KMS-11 (cell line): ENCODE measurements around the gene NDUFAB1.
A peak's percentile ranks its signal among the peaks of the same experiment; 100 is the strongest.

Experiments
- H2AFZ ChIP-seq: fragments of 200-600 bp; sonication (generic); 2 replicates; pipeline ENCODE4 v1.6.1; 2016; ENCODE audit warnings: antibody characterized with exemption, mixed run types, low read depth
- H3K27ac ChIP-seq: fragments of 200-600 bp; sonication (generic); 2 replicates; pipeline ENCODE4 v1.6.1; 2016; ENCODE audit warnings: mild to moderate bottlenecking, mixed run types
- H3K27me3 ChIP-seq: fragments of 200-600 bp; sonication (generic); 2 replicates; pipeline ENCODE4 v1.6.1; 2017; ENCODE audit warnings: mild to moderate bottlenecking, low read depth, mixed run types, moderate library complexity; ENCODE audit not compliant: insufficient read depth
- H3K36me3 ChIP-seq: fragments of 200-600 bp; sonication (generic); 2 replicates; pipeline ENCODE4 v1.6.1; 2017; ENCODE audit warnings: mild to moderate bottlenecking, mixed run types; ENCODE audit not compliant: insufficient read depth
- H3K4me1 ChIP-seq: fragments of 200-600 bp; sonication (generic); 2 replicates; pipeline ENCODE4 v1.6.1; 2016; ENCODE audit warnings: mild to moderate bottlenecking, low read depth, mixed run types; ENCODE audit not compliant: poor library complexity, severe bottlenecking
- H3K4me2 ChIP-seq: fragments of 200-600 bp; sonication (generic); 2 replicates; pipeline ENCODE4 v1.7.0; 2016; ENCODE audit warnings: mild to moderate bottlenecking, mixed run types
- H3K4me3 ChIP-seq: fragments of 200-600 bp; sonication (generic); IDR thresholded peaks from 2 replicates; pipeline ENCODE4 v1.6.1; 2017; ENCODE audit warnings: low read depth, low read length, mixed read lengths; ENCODE audit not compliant: insufficient read depth
- H3K79me2 ChIP-seq: fragments of 200-600 bp; sonication (generic); 2 replicates; pipeline ENCODE4 v1.6.1; 2016; ENCODE audit warnings: low read depth, mixed run types; ENCODE audit not compliant: insufficient read depth
- H3K9ac ChIP-seq: fragments of 200-600 bp; sonication (generic); 2 replicates; pipeline ENCODE4 v1.6.1; 2016; ENCODE audit warnings: mild to moderate bottlenecking, mixed run types
- H4K20me1 ChIP-seq: fragments of 200-600 bp; sonication (generic); 2 replicates; pipeline ENCODE4 v1.6.1; 2016; ENCODE audit warnings: mild to moderate bottlenecking, mixed run types; ENCODE audit not compliant: insufficient read depth
- CTCF ChIP-seq: fragments of 200-600 bp; sonication (generic); conservative IDR thresholded peaks from 2 replicates; pipeline ENCODE4 v1.6.1; 2017; ENCODE audit warnings: low read depth, mild to moderate bottlenecking, antibody characterized with exemption, low read length, moderate library complexity, mixed read lengths

The NDUFAB1 gene

GRCh38 chr16:23563186-23563585 lies 32.9 kb downstream of the NDUFAB1 start:
- no peak overlapping the region for H3K4me3 ChIP-seq
- H3K4me1 ChIP-seq, result peaks cover 30% of the 10 kb centered on the region
- H3K4me2 ChIP-seq, result no peak overlapping the region
- H4K20me1 ChIP-seq, result peaks cover 4% of the 10 kb centered on the region; the same call in 1 of the 2 replicates
- no peak overlapping the region for H2AFZ ChIP-seq
- no peak for TF ChIP-seq CTCF
- H3K36me3 ChIP-seq, result peaks cover 30% of the 10 kb centered on the region; the same call in 1 of the 2 replicates
- H3K27me3 ChIP-seq, result no peaks in the 10 kb centered on the region
- H3K79me2 ChIP-seq, result peaks cover 34% of the 10 kb centered on the region
- H3K27ac ChIP-seq, result no peak overlapping the region
- no peak overlapping the region for H3K9ac ChIP-seq

- no peak overlapping the region for H3K4me3 ChIP-seq
- peaks cover 30% of the 10 kb centered on the region for H3K4me1 ChIP-seq
- H2AFZ ChIP-seq, result no peak overlapping the region
- H3K4me2 ChIP-seq, result no peak overlapping the region
- H3K9ac ChIP-seq, result no peak overlapping the region
- H3K27me3 ChIP-seq, result no peaks in the 10 kb centered on the region
- no peak for TF ChIP-seq CTCF
- no peak overlapping the region for H3K27ac ChIP-seq
- peaks cover 38% of the 10 kb centered on the region for H3K79me2 ChIP-seq
- H4K20me1 ChIP-seq, result peaks cover 4% of the 10 kb centered on the region; the same call in 1 of the 2 replicates
- peaks cover 30% of the 10 kb centered on the region; the same call in 1 of the 2 replicates for H3K36me3 ChIP-seq
Measured at GRCh38 chr16:23562505-23562904, 33.6 kb downstream of the NDUFAB1 start.

GRCh38 chr16:23561586-23561985 lies 34.5 kb downstream of the NDUFAB1 start:
- no peak overlapping the region for H3K27ac ChIP-seq
- no peak overlapping the region for H3K4me3 ChIP-seq
- peaks cover 4% of the 10 kb centered on the region; the same call in 1 of the 2 replicates for H4K20me1 ChIP-seq
- TF ChIP-seq CTCF, result peak; percentile 26; the same call in 1 of the 2 replicates
- H3K4me1 ChIP-seq, result peaks cover 31% of the 10 kb centered on the region
- peaks cover 42% of the 10 kb centered on the region for H3K79me2 ChIP-seq
- H3K27me3 ChIP-seq, result no peaks in the 10 kb centered on the region
- H2AFZ ChIP-seq, result no peak overlapping the region
- peaks cover 29% of the 10 kb centered on the region; the same call in 1 of the 2 replicates for H3K36me3 ChIP-seq
- H3K9ac ChIP-seq, result no peak overlapping the region
- H3K4me2 ChIP-seq, result no peak overlapping the region

- Histone ChIP-seq H3K79me2 (peaks cover 69% of the 10 kb centered on the region), H4K20me1 (peaks cover 4% of the 10 kb centered on the region; the same call in 1 of the 2 replicates), H3K27ac (peak overlapping the region; percentile 81), H3K4me1 (peaks cover 50% of the 10 kb centered on the region), H3K4me3 (no peak overlapping the region), H3K27me3 (no peaks in the 10 kb centered on the region), H3K9ac (peak overlapping the region; percentile 95), H3K36me3 (peaks cover 9% of the 10 kb centered on the region; the same call in 1 of the 2 replicates), H3K4me2 (peak overlapping the region; percentile 92), H2AFZ (peak overlapping the region; percentile 45)
- no peak for TF ChIP-seq CTCF
Measured at GRCh38 chr16:23557779-23558702, 38.1 kb downstream of the NDUFAB1 start.
